Prostate gland (tissue), 2 donors: ENCODE results near the gene NT5M. TPM values are rescaled to one million over a fixed set of nuclear protein-coding genes. Genes with fewer than 3 reads are reported as not detected.

Experiments
- DNase-seq: peaks from one replicate; pipeline ENCODE4 v3.0.0-alpha.2; 2019; ENCODE audit warnings: low spot score
- H3K27ac ChIP-seq, 2 donors: fragments of 200-600 bp; sonication (generic); 2 replicates each; pipeline ENCODE4 v1.5.1; 2017 to 2019
- H3K27me3 ChIP-seq: fragments of 200-600 bp; sonication (generic); replicated peaks from 2 replicates; pipeline ENCODE4 v1.5.1; 2019; ENCODE audit not compliant: insufficient read depth
- H3K36me3 ChIP-seq, 2 donors: fragments of 200-600 bp; sonication (generic); 1 replicate in 1 of 2; 2 replicates in 1 of 2; pipeline versions ENCODE4 v1.5.1 to v1.8.1; 2017 to 2019
- H3K4me1 ChIP-seq: fragments of 200-600 bp; sonication (generic); replicated peaks from 2 replicates; pipeline ENCODE4 v1.5.1; 2019
- H3K4me3 ChIP-seq, 2 donors: fragments of 200-600 bp; sonication (generic); 2 replicates each; pipeline ENCODE4 v1.5.1; 2017 to 2019
- H3K9me3 ChIP-seq: fragments of 200-600 bp; sonication (generic); 2 replicates; pipeline ENCODE4 v1.5.1; 2017
- POLR2A ChIP-seq: fragments of 450-650 bp; IDR thresholded peaks from one replicate; pipeline ENCODE4 v1.6.1; 2016; ENCODE audit warnings: antibody characterized with exemption, mild to moderate bottlenecking
- POLR2AphosphoS5 ChIP-seq: sonication (generic); formaldehyde crosslinking; IDR thresholded peaks from one replicate; pipeline ENCODE4 v1.6.1; 2017; ENCODE audit warnings: antibody characterized with exemption
- WGBS: methylation state at CpG from one replicate; pipeline ENCODE4 v1.1.5; 2018; 5-methylcytosine and 5-hydroxymethylcytosine counted together
- intact Hi-C: fragments of 100-400 bp; cut with DNase I; formaldehyde crosslinking; loops from one replicate; pipeline ENCODE4 v1.14.2; 2022
- total RNA-seq, 2 donors: library from RNA; depleted of rRNA; stranded (reverse); fragments of >200 nt; gene quantifications; one replicate each; pipeline ENCODE4 v1.1.0, GENCODE V29; 2016
- TF ChIP-seq, protein P1 (sequence below), 4 experiments: fragments of 200-600 bp in 2 of 4; fragments of 450-650 bp in 2 of 4; sonication (generic) in 2 of 4; IDR thresholded peaks; 1 replicate in 3 of 4; 2 replicates in 1 of 4; pipeline ENCODE4 v1.5.1; 2016 to 2019; ENCODE audit warnings: antibody characterized with exemption in 4 of 4, mild to moderate bottlenecking in 2 of 4, moderate library complexity in 2 of 4

Gene NT5M
- total RNA-seq, 2 donors from 2014 or later = 7.6 to 35.2 TPM

GRCh38 chr17:17387498-17388362 lies 84.6 kb downstream of the NT5M start:
- DNase-seq = no peak
- Histone ChIP-seq H3K27me3 (no peaks in the 10 kb centered on the region), H3K36me3 (no peaks in the 10 kb centered on the region)

DNA sequence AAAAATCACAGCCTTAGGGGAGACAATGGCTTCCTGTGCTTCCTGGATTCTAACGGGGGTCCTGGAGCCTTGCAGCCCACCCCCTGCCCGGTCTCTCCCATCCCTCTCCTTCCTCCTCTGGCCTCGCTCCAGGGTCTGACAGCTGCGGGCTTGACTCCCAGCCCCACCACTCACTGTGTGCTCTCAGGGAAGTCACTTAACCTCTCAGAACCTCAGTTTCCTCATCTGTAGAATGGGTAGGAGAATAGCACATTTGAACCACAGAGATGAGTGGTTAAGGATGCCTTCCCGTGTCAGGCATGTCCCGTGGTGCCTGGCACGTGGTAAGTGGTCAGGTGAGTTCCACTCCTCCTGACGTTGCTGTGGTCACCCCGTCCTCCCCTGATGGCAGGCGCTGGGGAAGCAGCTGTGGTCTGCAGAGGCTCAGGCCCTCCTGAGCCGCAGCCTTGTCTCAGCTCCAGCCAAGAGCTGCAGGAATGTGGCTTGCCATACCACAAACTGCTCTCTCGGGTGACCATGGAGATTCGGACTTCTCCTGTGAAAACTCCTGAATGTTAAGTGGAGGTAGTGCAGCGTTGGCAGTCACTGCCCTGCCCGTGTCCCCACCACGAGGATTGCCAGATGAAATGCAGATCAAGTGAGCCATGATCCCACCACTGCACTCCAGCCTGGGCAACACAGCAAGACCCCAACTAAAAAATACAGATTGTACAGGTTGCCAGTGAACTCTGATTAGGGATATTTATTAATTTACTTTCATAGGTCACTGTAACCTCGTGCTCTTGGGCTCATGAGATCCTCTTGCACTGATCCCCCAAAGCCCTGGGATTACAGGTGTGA lies 85.7 kb downstream of the NT5M start:
- Histone ChIP-seq H3K36me3 (no peaks in the 10 kb centered on the region), H3K27me3 (no peaks in the 10 kb centered on the region), H3K4me3 (no peak overlapping the region), H3K27ac (no peak overlapping the region), H3K4me1 (no peaks in the 10 kb centered on the region), H3K9me3 (no peaks in the 10 kb centered on the region)
- intact Hi-C loops = no loop called here
- WGBS = 83% methylated on average over 17 of the region's 17 CpGs
- no peak for DNase-seq
- TF ChIP-seq, protein P1, sequence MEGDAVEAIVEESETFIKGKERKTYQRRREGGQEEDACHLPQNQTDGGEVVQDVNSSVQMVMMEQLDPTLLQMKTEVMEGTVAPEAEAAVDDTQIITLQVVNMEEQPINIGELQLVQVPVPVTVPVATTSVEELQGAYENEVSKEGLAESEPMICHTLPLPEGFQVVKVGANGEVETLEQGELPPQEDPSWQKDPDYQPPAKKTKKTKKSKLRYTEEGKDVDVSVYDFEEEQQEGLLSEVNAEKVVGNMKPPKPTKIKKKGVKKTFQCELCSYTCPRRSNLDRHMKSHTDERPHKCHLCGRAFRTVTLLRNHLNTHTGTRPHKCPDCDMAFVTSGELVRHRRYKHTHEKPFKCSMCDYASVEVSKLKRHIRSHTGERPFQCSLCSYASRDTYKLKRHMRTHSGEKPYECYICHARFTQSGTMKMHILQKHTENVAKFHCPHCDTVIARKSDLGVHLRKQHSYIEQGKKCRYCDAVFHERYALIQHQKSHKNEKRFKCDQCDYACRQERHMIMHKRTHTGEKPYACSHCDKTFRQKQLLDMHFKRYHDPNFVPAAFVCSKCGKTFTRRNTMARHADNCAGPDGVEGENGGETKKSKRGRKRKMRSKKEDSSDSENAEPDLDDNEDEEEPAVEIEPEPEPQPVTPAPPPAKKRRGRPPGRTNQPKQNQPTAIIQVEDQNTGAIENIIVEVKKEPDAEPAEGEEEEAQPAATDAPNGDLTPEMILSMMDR (IDR thresholded peaks at IDR 0.05) = no peak
- no peak for TF ChIP-seq POLR2A
- no peak for TF ChIP-seq POLR2AphosphoS5

More at GRCh38 chr17:17387498-17388362, 84.6 kb downstream of the NT5M start:
- TF ChIP-seq, protein P1 (IDR thresholded peaks at IDR 0.05) = peak in 2 of 4 experiments; percentile 30 to 31
- TF ChIP-seq POLR2AphosphoS5 = no peak
- WGBS = 68% methylated on average over 15 of the region's 15 CpGs
- Histone ChIP-seq H3K27ac (no peak overlapping the region), H3K4me3 (no peak overlapping the region), H3K4me1 (no peaks in the 10 kb centered on the region), H3K9me3 (no peaks in the 10 kb centered on the region)
- intact Hi-C loops = no loop called here

- no peaks in the 10 kb centered on the region for H3K27me3 ChIP-seq
- 76% methylated on average over 23 of the region's 23 CpGs for WGBS
- TF ChIP-seq POLR2A (no peak), POLR2AphosphoS5 (no peak)
- TF ChIP-seq, protein P1 (IDR thresholded peaks at IDR 0.05) = no peak
- no peak overlapping the region for H3K27ac ChIP-seq
- H3K4me3 ChIP-seq = no peak overlapping the region
- H3K9me3 ChIP-seq = no peaks in the 10 kb centered on the region
- intact Hi-C loops = no loop called here
- no peaks in the 10 kb centered on the region for H3K36me3 ChIP-seq
- H3K4me1 ChIP-seq = no peaks in the 10 kb centered on the region
- no peak for DNase-seq
Observed at GRCh38 chr17:17391668-17392370, 88.6 kb downstream of the NT5M start.

DNA sequence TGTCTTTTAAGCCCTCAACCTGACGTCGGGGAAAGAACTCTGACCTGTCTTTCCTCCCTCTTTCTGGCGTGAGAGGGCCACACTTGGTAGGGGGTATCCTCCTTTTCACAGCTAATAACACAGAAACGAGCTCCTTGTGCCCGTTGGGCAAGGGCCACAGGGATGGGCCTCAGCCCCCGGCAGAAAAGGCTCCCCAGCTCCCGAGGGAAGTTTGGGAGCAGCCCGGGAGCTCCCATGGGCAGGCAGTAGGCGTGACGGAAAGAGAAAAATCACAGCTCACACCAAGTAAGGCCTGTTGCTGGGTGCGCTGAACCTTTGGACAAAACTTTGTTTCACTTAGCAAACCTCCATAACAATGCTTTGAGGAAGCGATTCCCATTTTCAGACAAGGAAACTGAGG lies 90.8 kb downstream of the NT5M start:
- no peak overlapping the region for H3K4me3 ChIP-seq
- no peaks in the 10 kb centered on the region for H3K27me3 ChIP-seq
- H3K27ac ChIP-seq = no peak overlapping the region
- H3K4me1 ChIP-seq = no peaks in the 10 kb centered on the region
- WGBS = 81% methylated on average over 12 of the region's 12 CpGs
- intact Hi-C loops = no loop called here
- H3K36me3 ChIP-seq = no peaks in the 10 kb centered on the region
- DNase-seq = no peak
- no peaks in the 10 kb centered on the region for H3K9me3 ChIP-seq
- TF ChIP-seq, protein P1 (IDR thresholded peaks at IDR 0.05) = no peak
- TF ChIP-seq POLR2AphosphoS5 (no peak), POLR2A (no peak)
